Stomach (tissue), 9 donors: ENCODE results near the gene ERVH48-1. TPM values are rescaled to one million over a fixed set of nuclear protein-coding genes. Genes with fewer than 3 reads are reported as not detected.
"Not testable (repeated sequence)": the region's sequence is repeated elsewhere in the genome, so short reads cannot be mapped to it uniquely, and the experiment has no call there.

Source experiments
- DNase-seq, 2 donors: peaks; one replicate each; pipeline versions ENCODE4 v3.0.0 to v3.0.0-alpha.2; 2013 to 2019
- H3K27ac ChIP-seq, 5 donors: fragments of 200-600 bp in 4 of 5; sonication (generic) in 4 of 5; one replicate each; pipeline ENCODE4 v1.5.1; 2013 to 2019; ENCODE audit warnings: mild to moderate bottlenecking in 1 of 5, moderate library complexity in 1 of 5
- H3K27me3 ChIP-seq, 3 donors: fragments of 200-600 bp; sonication (generic); one replicate each; pipeline ENCODE4 v1.5.1; 2017 to 2019; ENCODE audit warnings: mixed run types in 1 of 3
- H3K36me3 ChIP-seq, 4 donors: fragments of 200-600 bp; sonication (generic); 1 replicate in 3 of 4; 2 replicates in 1 of 4; pipeline ENCODE4 v1.5.1; 2016 to 2019
- H3K4me1 ChIP-seq, 4 donors: fragments of 200-600 bp; sonication (generic); one replicate each; pipeline ENCODE4 v1.5.1; 2016 to 2019
- H3K4me3 ChIP-seq, 4 donors: fragments of 200-600 bp; sonication (generic) in 3 of 4; one replicate each; pipeline ENCODE4 v1.5.1; 2016 to 2019; ENCODE audit warnings: mild to moderate bottlenecking in 1 of 4
- H3K9me3 ChIP-seq, 4 donors: fragments of 200-600 bp; sonication (generic); one replicate each; pipeline ENCODE4 v1.5.1; 2016 to 2019
- EP300 ChIP-seq: sonication (generic); formaldehyde crosslinking; IDR thresholded peaks from one replicate; pipeline ENCODE4 v1.6.1; 2017; ENCODE audit warnings: antibody characterized with exemption
- POLR2A ChIP-seq, 4 donors: fragments of 450-650 bp; IDR thresholded peaks; one replicate each; pipeline ENCODE4 v1.6.1; 2016; ENCODE audit warnings: antibody characterized with exemption in 4 of 4, control low read depth in 2 of 4, mild to moderate bottlenecking in 1 of 4, moderate library complexity in 1 of 4
- POLR2AphosphoS5 ChIP-seq, 3 donors: sonication (generic); formaldehyde crosslinking; IDR thresholded peaks; one replicate each; pipeline ENCODE4 v1.6.1; 2016; ENCODE audit warnings: antibody characterized with exemption in 3 of 3
- WGBS, 5 donors: extraction: QIAGEN DNeasy Blood & Tissue Kit in 3 of 5; methylation state at CpG; one replicate each; pipeline versions ENCODE4 v1.1.5 to v1.1.7; 2013 to 2018; 5-methylcytosine and 5-hydroxymethylcytosine counted together
- intact Hi-C: fragments of 100-400 bp; cut with DNase I; formaldehyde crosslinking; loops from one replicate; pipeline ENCODE4 v1.15.1; 2023; ENCODE audit warnings: low total_unique reads
- polyA plus RNA-seq, 3 donors: library from polyadenylated mRNA; stranded (reverse); fragments of 200-250 nt; gene quantifications; one replicate each; pipeline ENCODE4 v1.2.3, GENCODE V29; 2013
- total RNA-seq, 5 donors: library from RNA; depleted of rRNA; stranded (reverse); fragments of >200 nt; gene quantifications; one replicate each; pipeline versions ENCODE4 v1.1.0 to v1.2.3, GENCODE V29; 2014 to 2016
- TF ChIP-seq, protein P1 (sequence below), 7 experiments: fragments of 450-650 bp in 4 of 7; fragments of 200-600 bp in 3 of 7; sonication (generic) in 3 of 7; IDR thresholded peaks; one replicate each; pipeline ENCODE4 v1.5.1; 2016 to 2019; ENCODE audit warnings: antibody characterized with exemption in 7 of 7, control low read depth in 2 of 7, mild to moderate bottlenecking in 1 of 7
- donor health status: healthy with polysubstance abuse.
- donor health status: Bipolar disorder and iron deficiency.
- donor health status: healthy.

ERVH48-1 gene
- total and polyA plus RNA-seq, 8 donors = 0.55 TPM; not detected in 7

- intact Hi-C loops = no loop called here
- Histone ChIP-seq H3K27ac (no peak overlapping the region), H3K27me3 (no peaks in the 10 kb centered on the region), H3K4me1 (peaks cover 0 to 12% (median 5%) of the 10 kb centered on the region in 4 donors), H3K4me3 (no peak overlapping the region), H3K36me3 (no peaks in the 10 kb centered on the region), H3K9me3 (no peaks in the 10 kb centered on the region)
- WGBS, 5 donors = 67 to 75% (median 72%) methylated on average over 6 of the region's 6 CpGs
- TF ChIP-seq POLR2AphosphoS5 (IDR thresholded peaks at IDR 0.05) (no peak), POLR2A (IDR thresholded peaks at IDR 0.05) (no peak), EP300 (no peak)
- TF ChIP-seq, protein P1, sequence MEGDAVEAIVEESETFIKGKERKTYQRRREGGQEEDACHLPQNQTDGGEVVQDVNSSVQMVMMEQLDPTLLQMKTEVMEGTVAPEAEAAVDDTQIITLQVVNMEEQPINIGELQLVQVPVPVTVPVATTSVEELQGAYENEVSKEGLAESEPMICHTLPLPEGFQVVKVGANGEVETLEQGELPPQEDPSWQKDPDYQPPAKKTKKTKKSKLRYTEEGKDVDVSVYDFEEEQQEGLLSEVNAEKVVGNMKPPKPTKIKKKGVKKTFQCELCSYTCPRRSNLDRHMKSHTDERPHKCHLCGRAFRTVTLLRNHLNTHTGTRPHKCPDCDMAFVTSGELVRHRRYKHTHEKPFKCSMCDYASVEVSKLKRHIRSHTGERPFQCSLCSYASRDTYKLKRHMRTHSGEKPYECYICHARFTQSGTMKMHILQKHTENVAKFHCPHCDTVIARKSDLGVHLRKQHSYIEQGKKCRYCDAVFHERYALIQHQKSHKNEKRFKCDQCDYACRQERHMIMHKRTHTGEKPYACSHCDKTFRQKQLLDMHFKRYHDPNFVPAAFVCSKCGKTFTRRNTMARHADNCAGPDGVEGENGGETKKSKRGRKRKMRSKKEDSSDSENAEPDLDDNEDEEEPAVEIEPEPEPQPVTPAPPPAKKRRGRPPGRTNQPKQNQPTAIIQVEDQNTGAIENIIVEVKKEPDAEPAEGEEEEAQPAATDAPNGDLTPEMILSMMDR (IDR thresholded peaks at IDR 0.05) = no peak
- DNase-seq = no peak
Measured at GRCh38 chr21:42942244-42942643, 16.8 kb upstream of the ERVH48-1 start.

GRCh38 chr21:42941696-42942085 is 16.3 kb upstream of the ERVH48-1 start:
- Histone ChIP-seq H3K27me3 (no peaks in the 10 kb centered on the region), H3K36me3 (no peaks in the 10 kb centered on the region), H3K4me1 (peaks cover 0 to 12% (median 5%) of the 10 kb centered on the region in 4 donors), H3K4me3 (no peak overlapping the region), H3K27ac (no peak overlapping the region), H3K9me3 (no peaks in the 10 kb centered on the region)
- WGBS, 5 donors = 75 to 86% (median 82%) methylated on average over 6 of the region's 6 CpGs
- TF ChIP-seq, protein P1 (IDR thresholded peaks at IDR 0.05) = no peak
- intact Hi-C loops = no loop called here
- DNase-seq = no peak

GRCh38 chr21:42939582-42940413 is 14.4 kb upstream of the ERVH48-1 start:
- Histone ChIP-seq H3K27ac (peak overlapping the region in 3 of 5 donors; percentile 65 to 76 (median 75)), H3K4me3 (no peak overlapping the region), H3K36me3 (no peaks in the 10 kb centered on the region), H3K4me1 (peaks cover 0 to 12% (median 5%) of the 10 kb centered on the region in 4 donors), H3K27me3 (no peaks in the 10 kb centered on the region), H3K9me3 (no peaks in the 10 kb centered on the region)
- WGBS, 5 donors = 44 to 64% (median 51%) methylated on average over 16 of the region's 16 CpGs
- TF ChIP-seq EP300 (no peak), POLR2AphosphoS5 (IDR thresholded peaks at IDR 0.05) (peak; percentile 49 to 74 (median 59))
- peak; percentile 73 to 94 for DNase-seq
- intact Hi-C loops = loop anchor here (10.0 kb wide), 1 partner anchor 45 kb away; no protein-coding TSS in a partner anchor

DNA sequence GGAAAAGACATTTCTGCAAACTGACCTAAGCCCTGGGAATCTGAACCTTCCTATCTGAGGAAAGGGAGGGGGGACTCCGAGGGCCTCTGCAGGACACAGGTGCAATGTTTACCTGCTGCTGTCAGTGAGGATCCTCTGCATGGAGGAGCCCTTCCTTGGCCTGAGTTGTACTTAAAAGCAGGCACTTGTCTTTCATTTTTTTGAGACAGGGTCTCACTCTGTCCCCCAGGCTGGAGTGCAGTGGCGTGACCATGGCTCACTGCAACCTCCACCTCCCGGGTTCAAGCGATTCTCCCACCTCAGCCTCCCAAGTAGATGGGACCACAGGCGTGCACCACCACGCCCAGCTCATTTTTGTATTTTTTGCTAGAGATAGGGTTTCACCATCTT is 13.2 kb upstream of the ERVH48-1 start:
- H3K27me3 ChIP-seq, DNase-seq, H3K9me3 ChIP-seq, H3K4me3 ChIP-seq, H3K27ac ChIP-seq, H3K36me3 ChIP-seq: not testable (repeated sequence)
- peaks cover 0 to 19% (median 8%) of the 10 kb centered on the region in 4 donors for H3K4me1 ChIP-seq
- 90 to 93% (median 90%) methylated on average over 6 of the region's 6 CpGs for WGBS, 5 donors
- intact Hi-C loops = loop anchor here (10.0 kb wide), 1 partner anchor 46 kb away; no protein-coding TSS in a partner anchor

GRCh38 chr21:42937960-42938605 is 12.7 kb upstream of the ERVH48-1 start:
- intact Hi-C loops = loop anchor here (10.0 kb wide), 1 partner anchor 47 kb away; no protein-coding TSS in a partner anchor
- WGBS, 5 donors = 83 to 93% (median 89%) methylated on average over 21 of the region's 21 CpGs
- TF ChIP-seq POLR2AphosphoS5 (IDR thresholded peaks at IDR 0.05) (no peak), EP300 (no peak), POLR2A (IDR thresholded peaks at IDR 0.05) (no peak)
- TF ChIP-seq, protein P1 (IDR thresholded peaks at IDR 0.05) = no peak
- Histone ChIP-seq H3K36me3 (no peaks in the 10 kb centered on the region), H3K27ac (no peak overlapping the region), H3K4me3 (no peak overlapping the region), H3K4me1 (peaks cover 0 to 21% (median 10%) of the 10 kb centered on the region in 4 donors), H3K9me3 (no peaks in the 10 kb centered on the region), H3K27me3 (no peaks in the 10 kb centered on the region)
- peak in 1 of 2 donors; percentile 47 for DNase-seq

- not testable (repeated sequence) for H3K4me3 ChIP-seq, H3K27me3 ChIP-seq, H3K36me3 ChIP-seq, H3K27ac ChIP-seq, H3K9me3 ChIP-seq, DNase-seq
- WGBS, 5 donors = 72 to 84% (median 81%) methylated on average over 16 of the region's 16 CpGs
- H3K4me1 ChIP-seq = peaks cover 0 to 21% (median 10%) of the 10 kb centered on the region in 4 donors
- intact Hi-C loops = loop anchor here (10.0 kb wide), 1 partner anchor 48 kb away; no protein-coding TSS in a partner anchor
Measured at GRCh38 chr21:42937034-42937940, 11.9 kb upstream of the ERVH48-1 start.

- DNase-seq, H3K9me3 ChIP-seq, H3K4me3 ChIP-seq, H3K36me3 ChIP-seq, H3K27ac ChIP-seq, H3K27me3 ChIP-seq: not testable (repeated sequence)
- peaks cover 0 to 21% (median 10%) of the 10 kb centered on the region in 4 donors for H3K4me1 ChIP-seq
- 65 to 92% (median 77%) methylated on average over 2 to 5 of the region's 5 CpGs for WGBS, 5 donors
- intact Hi-C loops = loop anchor here (10.0 kb wide), 1 partner anchor 48 kb away; no protein-coding TSS in a partner anchor
Measured at GRCh38 chr21:42936360-42936759, 10.9 kb upstream of the ERVH48-1 start.
